GM21526 (cell line): ENCODE data around the gene NEGR1.

ENCODE experiments used
- ATAC-seq: cut with Tn5 transposase; IDR thresholded peaks from one replicate; pipeline ENCODE4 v1.9.1; 2021; ENCODE audit warnings: moderate library complexity; ENCODE audit not compliant: unreplicated experiment, low FRiP score

NEGR1 gene

DNA sequence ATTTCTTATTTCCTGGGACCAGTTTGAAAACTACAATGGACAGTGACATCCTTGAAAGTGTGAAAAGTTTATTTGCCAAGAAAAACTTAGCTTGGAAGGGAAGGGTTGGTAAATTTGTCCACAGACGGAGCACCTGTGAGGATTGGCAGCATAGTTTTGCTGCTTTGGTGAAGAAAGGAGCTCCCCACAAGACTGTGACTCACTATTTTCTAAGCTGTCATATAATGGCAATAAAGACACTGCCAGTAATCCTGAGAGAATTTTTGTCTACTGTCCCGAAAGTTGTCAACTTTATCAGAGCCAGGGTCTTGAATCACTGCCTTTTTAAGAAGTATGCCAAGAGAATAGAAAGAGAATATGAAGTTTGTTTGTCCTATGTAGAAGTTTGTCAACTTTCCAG is 230.8 kb downstream of the NEGR1 start:
- no peak for ATAC-seq

DNA sequence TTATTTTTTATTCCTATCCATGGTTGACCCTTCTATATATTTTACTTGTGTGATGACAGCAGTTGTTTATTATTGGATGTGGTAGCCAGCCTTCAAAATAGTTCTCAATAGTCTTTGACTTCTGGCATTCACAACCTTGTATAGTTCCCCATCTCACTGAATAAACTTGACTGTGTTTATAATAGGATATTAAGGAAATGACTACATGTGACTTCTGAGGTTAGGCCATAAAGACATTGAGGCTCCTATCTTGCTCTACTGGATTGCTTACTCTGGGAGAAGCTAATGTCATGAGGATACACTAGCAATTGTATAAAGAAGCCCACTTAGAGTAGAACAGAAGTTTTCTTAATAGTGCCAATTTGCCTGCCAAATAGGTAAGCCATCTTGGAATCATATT is 231.8 kb downstream of the NEGR1 start:
- no peak for ATAC-seq

DNA sequence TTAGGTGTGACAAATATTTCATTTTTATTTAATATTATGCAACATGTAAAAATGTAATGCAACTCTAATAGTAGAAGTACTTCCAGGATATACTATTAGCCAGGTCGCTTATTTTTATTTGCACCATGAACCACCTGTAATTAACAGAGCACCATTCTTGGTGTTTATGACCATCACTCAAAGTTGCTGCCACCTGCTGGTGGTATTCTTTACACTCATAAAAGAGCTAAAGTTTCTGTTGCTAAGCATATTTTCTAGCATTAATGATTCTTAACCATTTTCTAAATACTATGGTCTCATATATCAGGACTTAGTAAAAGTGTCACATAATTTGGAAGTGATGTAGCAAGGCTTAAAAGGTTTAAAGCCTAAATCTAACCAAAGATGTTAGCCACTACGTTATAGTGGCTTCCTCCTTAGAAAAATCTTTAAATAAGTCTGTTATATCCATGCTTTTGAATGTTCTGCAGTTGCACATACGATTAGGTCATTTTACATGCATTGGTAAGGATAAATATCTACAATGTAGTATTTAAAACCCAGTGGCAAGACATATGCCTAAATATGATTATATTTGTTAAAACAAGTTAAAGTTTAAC is 244.5 kb downstream of the NEGR1 start:
- no peak for ATAC-seq

DNA sequence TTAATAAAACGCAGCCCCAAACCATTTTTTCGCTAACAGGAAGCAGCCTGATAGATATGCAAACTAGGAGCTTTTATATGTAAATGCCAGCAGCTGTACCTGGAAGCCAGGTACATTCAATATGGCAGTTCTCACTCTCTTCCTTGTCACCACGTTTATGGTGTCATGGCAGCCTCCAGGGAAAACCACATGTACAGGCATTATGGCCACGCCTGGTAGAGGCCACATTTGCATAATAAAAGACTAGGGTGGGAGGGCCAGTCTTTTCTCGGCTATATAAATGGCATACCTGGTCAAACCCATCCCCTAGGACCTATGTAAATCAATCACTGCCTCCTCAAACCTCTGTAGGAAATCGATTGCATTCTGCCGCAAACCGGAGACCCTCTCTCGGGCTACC is 247.5 kb downstream of the NEGR1 start:
- ATAC-seq, result no peak

DNA sequence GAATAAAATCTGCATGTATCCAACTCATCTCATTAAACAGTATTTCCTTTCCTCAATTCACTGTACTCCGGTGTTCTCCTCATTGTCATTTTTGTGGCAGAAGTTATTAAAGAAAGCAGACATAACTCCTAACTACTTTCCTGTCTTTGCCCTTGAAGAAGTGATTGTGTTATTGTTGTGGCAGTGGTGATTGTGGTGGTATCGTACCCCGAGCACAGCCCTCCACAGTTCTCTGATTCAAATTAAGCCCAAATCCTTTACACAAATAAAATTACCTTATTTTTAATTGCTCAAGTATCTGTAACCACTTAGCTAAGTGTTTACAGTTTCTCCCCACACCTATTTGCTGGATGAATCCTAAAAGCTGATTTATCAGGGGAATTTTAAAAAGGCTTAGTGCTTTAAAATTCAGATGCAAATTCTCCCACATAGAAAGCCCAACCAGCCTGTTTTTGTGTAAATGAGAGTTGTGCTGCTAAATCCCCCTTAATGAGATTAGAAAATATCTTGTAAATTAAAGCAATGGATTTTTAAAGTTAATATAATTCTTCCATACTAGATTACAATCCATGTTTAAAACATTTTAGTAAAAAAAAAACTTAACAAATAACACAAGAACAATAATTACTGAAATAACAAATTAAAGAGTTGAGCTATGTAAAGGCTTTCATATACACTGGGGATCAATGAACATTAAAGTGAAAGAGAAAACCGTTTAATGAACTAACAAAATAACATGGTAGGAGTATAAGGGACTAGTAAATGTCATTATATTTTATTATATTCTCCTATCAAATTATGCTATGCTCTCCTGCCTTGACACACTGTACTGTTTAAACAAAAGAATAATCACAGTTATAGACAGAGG is 259.0 kb downstream of the NEGR1 start:
- ATAC-seq, result no peak

DNA sequence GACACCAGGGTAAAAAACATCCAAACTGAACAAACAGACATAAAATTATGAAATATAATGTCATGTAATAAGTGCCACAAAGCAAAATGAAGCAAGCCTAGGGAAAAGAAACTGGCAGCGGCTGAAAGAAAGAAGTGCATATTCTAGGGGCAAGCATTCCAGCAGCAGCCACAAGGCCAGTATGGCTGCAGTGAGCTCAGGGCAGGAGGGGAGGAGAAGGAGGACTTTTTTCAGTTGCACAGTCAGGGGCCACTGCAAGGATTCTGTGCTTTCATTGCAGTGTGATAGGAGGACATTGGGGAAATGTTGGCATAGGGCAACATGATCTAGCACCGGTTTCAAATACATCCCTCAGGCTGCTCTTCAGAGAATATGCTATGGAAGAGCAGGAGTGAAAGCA is 263.8 kb downstream of the NEGR1 start:
- ATAC-seq, result no peak

DNA sequence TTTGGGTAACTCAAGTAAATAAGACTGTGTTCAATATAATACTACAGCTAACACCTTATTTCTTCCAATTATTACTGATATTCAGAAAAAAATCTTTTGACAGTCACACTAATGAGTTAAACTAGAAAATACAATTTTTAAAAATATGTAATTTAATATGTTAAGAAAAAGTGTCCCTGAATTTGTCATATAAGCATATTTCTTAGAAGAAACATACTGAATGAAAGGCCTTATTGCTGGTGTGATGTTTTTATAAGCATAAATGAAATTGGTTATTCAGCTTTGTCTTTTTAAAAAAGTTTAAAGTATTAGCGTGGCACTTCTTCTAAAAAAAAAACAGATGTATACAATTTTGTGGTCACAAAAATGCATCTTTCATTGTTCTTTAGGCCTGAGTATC is 267.3 kb downstream of the NEGR1 start:
- no peak for ATAC-seq

DNA sequence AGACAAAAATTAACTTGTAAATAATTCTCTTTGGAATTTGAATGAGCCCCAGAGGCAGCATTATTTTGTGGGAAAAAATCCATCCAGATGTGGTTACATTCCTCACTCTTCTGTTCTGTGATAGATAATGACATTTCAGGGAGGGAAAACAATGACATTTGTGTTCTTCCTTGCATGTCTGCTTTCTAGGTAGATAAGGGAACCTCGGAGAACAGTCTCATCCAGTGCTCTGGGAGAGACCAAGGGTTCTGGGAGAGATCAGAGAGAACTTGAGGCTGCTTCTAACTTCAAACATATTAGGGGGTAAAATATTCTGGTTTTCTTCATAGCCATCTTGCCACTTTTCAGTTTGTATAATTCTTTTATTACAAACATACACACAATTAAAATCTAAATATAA is 269.2 kb downstream of the NEGR1 start:
- ATAC-seq, result no peak

DNA sequence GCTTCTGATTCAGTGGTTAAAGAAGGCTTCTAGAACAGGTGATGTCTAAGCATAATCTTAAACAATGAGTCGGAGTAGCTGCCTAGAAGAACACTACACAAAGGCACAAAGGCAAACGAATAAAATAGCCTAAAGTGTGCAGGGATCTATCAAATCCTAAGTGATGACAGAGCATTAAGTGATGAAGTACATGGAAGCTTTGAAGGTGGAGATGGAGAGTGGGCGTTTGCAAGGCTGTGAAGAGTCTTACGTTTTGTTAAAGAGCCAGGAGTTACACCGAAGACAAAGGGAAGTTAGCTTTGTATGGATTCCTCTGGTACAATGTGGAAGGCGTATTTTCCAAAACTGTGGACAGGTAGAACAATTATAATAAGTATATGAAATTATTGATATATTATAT is 270.6 kb downstream of the NEGR1 start:
- ATAC-seq, result no peak

DNA sequence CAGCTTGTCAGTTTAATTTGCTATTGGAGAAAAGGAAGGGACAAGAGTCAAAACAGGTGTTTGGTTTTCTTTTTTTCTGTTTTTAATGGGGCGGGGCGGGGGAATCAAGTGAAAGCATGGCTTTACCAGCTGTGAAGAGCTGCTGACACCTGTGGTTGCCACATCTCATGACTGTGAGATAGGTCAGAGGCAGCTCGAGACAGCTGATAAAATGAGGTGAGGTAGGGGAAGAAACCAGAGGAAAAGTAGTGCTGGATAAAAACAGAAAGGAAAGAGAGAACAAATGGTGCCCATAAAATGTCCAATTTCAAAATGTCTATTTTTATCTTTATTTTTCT is 272.3 kb downstream of the NEGR1 start:
- ATAC-seq, result no peak

DNA sequence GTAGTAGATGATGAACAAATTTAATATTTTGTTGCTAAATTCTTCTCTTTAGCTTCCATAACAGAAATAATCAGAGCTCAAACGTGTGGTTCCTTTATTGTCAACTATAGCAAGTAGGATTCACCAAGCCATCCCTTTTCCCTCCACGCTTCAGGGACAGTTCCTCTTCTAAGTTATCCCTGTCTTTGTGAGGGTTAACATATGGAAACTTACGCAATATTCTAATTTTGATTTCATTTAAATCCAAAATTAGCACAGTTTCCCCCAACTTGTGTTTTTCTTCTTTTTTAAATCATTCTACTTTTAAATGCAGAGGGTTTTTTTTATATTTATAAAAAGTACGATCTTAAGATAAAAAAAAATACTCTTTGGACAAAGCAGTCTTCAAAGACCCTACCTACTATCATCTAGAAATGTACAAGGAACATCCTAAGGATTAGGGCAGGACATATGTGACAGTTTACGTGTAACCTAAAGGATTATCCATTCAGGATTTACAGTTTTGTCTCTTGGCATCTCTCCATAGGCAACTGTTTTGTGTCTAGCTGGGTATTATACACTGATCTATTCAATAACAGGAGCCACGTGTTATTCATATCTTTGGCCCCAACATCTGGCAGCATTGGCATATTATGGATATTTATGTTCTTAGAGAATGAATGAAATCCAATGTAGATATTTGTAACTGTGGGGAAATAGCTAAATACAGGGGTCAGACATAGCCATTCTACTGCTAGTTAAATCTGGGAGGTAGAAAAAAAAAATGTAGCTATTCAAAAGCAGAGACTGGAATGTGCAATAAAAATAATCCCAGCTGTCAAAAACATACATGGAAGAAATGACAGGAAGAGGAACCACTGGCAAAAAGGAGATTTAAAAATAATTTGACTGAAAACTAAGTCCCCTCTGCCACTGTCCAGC is 272.9 kb downstream of the NEGR1 start:
- no peak for ATAC-seq

DNA sequence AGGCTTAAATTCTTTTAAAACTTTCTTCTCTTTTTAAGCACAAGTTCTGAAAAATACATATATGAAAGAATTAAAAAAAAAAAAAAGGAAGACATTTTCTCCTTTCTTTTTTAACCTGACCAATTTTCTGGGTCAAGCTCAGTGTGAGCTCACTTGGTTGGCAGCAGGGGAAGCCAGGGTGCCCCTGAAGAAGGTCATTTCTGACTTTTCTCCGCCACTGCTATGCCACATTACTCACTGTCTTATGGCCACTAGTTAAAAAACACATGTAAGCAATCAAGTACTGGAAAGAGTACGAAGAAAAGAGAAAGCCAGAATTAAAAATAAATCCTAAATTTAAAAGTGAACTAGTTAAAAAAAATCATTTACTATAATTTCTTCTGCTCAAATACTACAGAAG is 275.0 kb downstream of the NEGR1 start:
- ATAC-seq, result no peak

DNA sequence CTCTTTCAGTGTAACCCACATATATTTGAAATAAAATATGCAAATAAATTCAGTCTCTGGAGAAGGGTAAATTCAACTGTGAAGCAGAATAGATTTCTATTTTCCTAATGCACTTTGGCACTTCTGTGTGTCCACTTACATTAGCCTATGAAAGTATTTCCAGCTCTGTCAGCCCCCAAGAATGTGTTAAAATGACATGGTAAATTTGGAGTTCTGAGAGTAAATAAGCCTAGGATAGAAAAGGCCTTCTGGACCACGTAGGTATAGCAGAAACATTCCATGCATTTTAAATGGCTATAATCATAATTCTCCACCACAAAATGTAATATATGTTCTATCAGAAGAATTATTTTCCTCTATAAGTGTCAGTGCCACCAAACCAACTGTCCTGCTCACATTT is 276.2 kb downstream of the NEGR1 start:
- no peak for ATAC-seq

DNA sequence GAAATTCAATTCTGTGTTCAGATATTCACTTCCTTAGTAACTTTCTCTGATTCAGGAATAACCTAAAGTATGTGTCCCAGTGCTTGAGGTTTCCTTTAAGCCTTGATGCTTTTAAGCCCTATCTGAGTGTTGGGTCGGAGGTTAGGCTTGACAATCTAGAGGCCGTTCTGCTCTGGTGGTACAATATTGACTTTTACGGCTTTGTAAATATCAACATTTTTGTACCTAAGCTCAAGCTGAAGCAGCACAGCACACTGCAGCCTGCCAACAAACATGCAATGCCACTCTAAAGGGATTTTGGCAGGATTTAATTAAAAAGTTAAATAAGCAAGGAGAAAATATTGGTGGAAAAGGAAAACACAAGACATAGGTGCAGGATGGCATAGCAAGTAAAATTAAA is 279.2 kb downstream of the NEGR1 start:
- ATAC-seq, result no peak

DNA sequence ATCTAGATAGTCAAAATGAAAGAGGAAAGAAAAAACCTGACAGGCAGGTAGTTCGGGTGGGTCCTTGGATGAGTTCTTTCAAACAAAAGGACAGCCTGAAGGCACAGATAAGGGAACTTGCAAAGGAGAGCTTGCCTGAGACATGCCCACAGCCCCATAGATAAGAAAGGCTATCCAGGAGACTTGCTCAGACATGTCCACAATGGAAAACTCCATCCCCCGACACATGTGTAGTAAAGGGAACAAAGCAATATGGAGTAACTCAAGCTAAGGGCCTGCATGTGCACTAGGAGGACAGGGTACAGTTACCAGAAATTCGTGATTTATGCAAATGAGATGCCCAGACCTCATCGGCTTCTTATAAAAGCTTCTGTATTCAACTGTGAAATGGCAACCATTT is 281.5 kb downstream of the NEGR1 start:
- no peak for ATAC-seq

DNA sequence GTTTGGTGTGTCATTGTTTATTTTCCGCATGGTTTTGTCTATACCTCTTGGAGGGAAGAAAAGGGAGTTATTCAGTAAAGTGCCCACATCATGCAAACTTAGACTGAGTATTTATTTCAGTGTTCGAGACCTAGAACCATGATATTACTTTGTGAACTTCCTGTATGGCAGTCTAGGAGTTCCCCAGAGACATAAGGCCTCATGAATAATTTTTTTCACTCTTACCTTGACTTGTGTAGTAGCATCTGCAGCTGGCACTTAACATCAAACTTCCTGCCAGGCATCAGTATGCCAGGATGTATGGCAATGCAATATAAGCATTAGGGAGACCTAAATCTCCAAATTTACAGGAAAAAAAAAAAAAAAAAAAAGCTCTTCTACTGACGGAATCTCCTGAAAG is 287.7 kb downstream of the NEGR1 start:
- ATAC-seq, result no peak

DNA sequence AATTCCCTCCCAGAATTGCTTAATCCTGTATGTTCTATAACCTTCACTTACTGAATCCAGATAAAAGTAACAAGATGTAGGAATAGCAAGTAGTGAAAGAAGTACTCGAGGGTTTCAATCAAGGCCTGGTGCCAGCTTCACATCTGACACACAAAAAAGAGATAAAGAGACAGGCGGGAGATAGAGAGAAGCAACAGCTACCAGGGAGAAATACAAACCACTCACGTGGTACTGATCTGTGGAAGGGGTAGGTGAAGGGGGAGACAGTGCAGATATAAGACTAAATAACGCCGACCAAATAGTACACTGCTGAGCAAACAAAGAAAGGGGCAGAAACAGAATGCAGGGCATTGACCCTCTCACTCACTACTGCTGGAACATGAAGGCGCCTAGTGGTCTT is 295.2 kb downstream of the NEGR1 start:
- no peak for ATAC-seq

DNA sequence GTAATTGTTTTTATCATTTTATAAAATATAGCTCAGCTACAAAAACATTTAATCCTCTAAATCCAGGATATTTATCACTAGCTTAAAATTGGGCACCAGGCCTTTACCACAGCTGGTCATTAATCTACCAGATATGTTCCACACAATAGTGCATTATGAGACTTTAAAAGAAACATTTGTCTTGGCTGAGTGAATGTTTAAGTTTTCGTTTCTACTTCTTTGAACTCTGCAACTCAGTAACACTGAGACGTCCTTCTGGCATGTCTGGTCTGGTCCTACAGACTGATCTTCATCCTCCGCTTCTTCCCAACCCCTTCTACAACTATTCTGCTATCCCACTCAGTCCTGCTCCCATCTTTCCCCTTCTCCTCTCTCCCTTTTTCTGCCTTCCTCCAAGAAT is 296.2 kb downstream of the NEGR1 start:
- no peak for ATAC-seq

DNA sequence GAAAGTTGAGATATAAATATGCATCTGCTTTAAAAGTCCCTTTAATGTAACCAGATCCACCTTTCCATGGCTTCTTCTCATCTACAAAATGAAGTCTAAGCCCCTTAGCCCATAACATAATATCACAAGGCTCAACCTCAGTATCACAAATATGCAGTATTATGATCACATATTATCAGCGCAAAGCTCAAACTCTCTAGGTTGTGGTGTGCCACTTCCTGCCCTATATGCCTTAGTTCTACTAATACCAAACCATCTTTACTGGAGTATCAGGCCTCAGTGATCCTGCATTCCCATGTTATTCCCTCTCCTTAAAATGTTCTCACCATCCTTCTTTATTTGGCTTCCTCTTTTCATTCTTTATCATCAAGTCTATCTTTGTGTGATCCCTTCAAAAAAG is 301.8 kb downstream of the NEGR1 start:
- ATAC-seq, result no peak

DNA sequence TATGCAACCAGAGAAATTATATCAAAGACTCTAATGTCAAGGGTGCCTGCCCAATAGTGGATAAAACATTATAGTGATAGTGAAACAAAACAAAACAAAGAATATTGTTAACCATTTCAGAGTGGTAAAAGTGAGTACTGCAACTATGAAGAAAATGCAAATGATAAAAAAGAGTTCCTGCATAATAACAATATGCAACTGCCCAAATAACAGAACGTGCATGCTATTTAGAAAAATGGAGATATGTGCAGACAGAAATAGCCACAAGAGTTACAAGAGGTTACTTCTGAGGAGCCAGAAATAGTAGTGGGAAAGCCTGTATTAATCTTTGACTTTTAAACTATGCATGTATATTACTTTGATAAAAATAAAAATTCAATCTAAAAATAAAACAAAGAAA is 302.5 kb downstream of the NEGR1 start:
- no peak for ATAC-seq

DNA sequence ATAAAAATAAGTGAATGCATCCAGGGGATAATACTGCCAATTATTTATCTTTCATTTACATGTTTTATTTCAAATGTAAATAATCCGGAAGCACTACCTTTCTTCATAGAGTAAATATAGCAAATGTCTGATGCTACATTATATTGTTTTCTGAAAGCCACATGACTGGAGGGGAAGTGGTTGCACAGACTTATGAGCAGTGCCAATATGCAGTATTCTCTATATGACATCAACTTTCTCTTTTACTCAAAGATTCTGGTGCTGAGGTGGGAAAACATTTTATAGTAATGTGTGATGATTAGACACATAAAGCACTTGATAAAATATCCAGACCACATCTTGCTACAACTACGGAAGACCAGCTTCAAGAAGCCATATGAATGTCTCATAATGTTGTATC is 314.7 kb downstream of the NEGR1 start:
- no peak for ATAC-seq
